HCT116 (cell line): ENCODE results near the gene GPR142. TPM values are rescaled to one million over a fixed set of nuclear protein-coding genes. Genes with fewer than 3 reads are reported as not detected.

ENCODE experiments used
- ATAC-seq: fragments of 200-7000 bp; cut with Tn5 transposase; 2 replicates; pipeline ENCODE4 v1.9.1; 2020; ENCODE audit warnings: mild to moderate bottlenecking, moderate library complexity
- BruUV-seq: library from RNA; stranded (reverse); fragments of 400-500 nt; replicated peaks from 2 replicates; lab custom pipeline; 2021; lab: Mats Ljungman, UMichigan
- CTCF ChIA-PET: fragments of 300-600 bp; sonication (Branson Sonifier 250); formaldehyde crosslinking; loops from one replicate; lab custom pipeline; 2021; ENCODE audit warnings: antibody characterized with exemption; lab: Charles Lee
- POLR2A ChIA-PET: fragments of 300-600, 350-600 bp; sonication (Branson Sonifier 250); formaldehyde crosslinking; loops from one replicate; lab custom pipeline; 2021; ENCODE audit warnings: antibody characterized with exemption; lab: Charles Lee
- RAD21 ChIA-PET, 2 experiments: fragments of 300-600 bp; sonication (Branson Sonifier 250); formaldehyde crosslinking; loops; one replicate each; lab custom pipeline; 2023; ENCODE audit warnings: low total read pairs in 2 of 2; ENCODE audit not compliant: uncharacterized antibody in 2 of 2, unreplicated experiment in 2 of 2, low non-redundant PET in 1 of 2; lab: Charles Lee
- DNase-seq: peaks from one replicate; pipeline ENCODE4 v3.0.0-alpha.2; 2010; ENCODE audit warnings: low read depth, low spot score
- H2AFZ ChIP-seq: fragments of 200-600 bp; shearing (Covaris generic), sonication (generic); 2 replicates; pipeline ENCODE4 v1.6.1; 2017; ENCODE audit warnings: low read depth, mixed run types, mixed read lengths, antibody characterized with exemption, low read length; ENCODE audit not compliant: poor library complexity, severe bottlenecking
- H3K27ac ChIP-seq: 2 replicates; pipeline ENCODE4 v1.5.1; 2012; ENCODE audit warnings: low read depth, low read length
- H3K27me3 ChIP-seq: fragments of 200-600 bp; sonication (generic); 2 replicates; pipeline ENCODE4 v1.6.1; 2016; ENCODE audit warnings: mixed run types, low read length, mixed read lengths; ENCODE audit not compliant: insufficient read depth
- H3K36me3 ChIP-seq, 2 experiments: fragments of 200-500 bp in 1 of 2; fragments of 200-600 bp in 1 of 2; sonication (Bioruptor generic) in 1 of 2; sonication (generic) in 1 of 2; 2 replicates each; pipeline versions ENCODE4 v1.5.1 to v1.6.1; 2014 to 2016; ENCODE audit warnings: low read length in 2 of 2, inconsistent platforms in 1 of 2, mixed read lengths in 1 of 2, mixed run types in 1 of 2; ENCODE audit not compliant: insufficient read depth in 2 of 2, control insufficient read depth in 1 of 2
- H3K4me1 ChIP-seq, 2 experiments: fragments of 200-600 bp in 1 of 2; sonication (generic) in 1 of 2; 2 replicates each; pipeline versions ENCODE4 v1.5.1 to v1.6.1; 2012 to 2017; ENCODE audit warnings: low read length in 2 of 2, inconsistent platforms in 1 of 2, mild to moderate bottlenecking in 1 of 2, mixed read lengths in 1 of 2, mixed run types in 1 of 2, moderate library complexity in 1 of 2; ENCODE audit not compliant: insufficient read depth in 2 of 2, control insufficient read depth in 1 of 2
- H3K4me2 ChIP-seq: fragments of 200-600 bp; sonication (generic); 2 replicates; pipeline ENCODE4 v1.6.1; 2017; ENCODE audit warnings: mixed run types, low read length, mixed read lengths
- H3K4me3 ChIP-seq, 2 experiments: fragments of 200-600 bp in 1 of 2; sonication (generic) in 1 of 2; replicated peaks in 1 of 2; 2 replicates each; pipeline ENCODE4 v1.5.1; 2011 to 2016; ENCODE audit warnings: low read length in 2 of 2, control low read depth in 1 of 2, low read depth in 1 of 2, mild to moderate bottlenecking in 1 of 2, mixed read lengths in 1 of 2, mixed run types in 1 of 2
- H3K79me2 ChIP-seq: fragments of 200-600 bp; sonication (generic); 2 replicates; pipeline ENCODE4 v1.6.1; 2017; ENCODE audit warnings: mild to moderate bottlenecking, mixed run types, low read length, moderate library complexity, mixed read lengths; ENCODE audit not compliant: insufficient read depth
- H3K9ac ChIP-seq: fragments of 200-600 bp; sonication (generic); 2 replicates; pipeline ENCODE4 v1.6.1; 2016; ENCODE audit warnings: low read length, mixed read lengths
- H3K9me2 ChIP-seq: fragments of 200-600 bp; sonication (generic), shearing (Covaris generic); 2 replicates; pipeline ENCODE4 v1.6.1; 2017; ENCODE audit warnings: mixed run types, mild to moderate bottlenecking, moderate library complexity; ENCODE audit not compliant: insufficient read depth
- H3K9me3 ChIP-seq, 2 experiments: fragments of 200-500 bp in 1 of 2; fragments of 200-600 bp in 1 of 2; sonication (Bioruptor generic) in 1 of 2; sonication (generic) in 1 of 2; 2 replicates each; pipeline ENCODE4 v1.6.1; 2014 to 2017; ENCODE audit warnings: low read length in 2 of 2, mixed read lengths in 2 of 2, inconsistent platforms in 1 of 2, low read depth in 1 of 2, mild to moderate bottlenecking in 1 of 2, mixed run types in 1 of 2, moderate library complexity in 1 of 2; ENCODE audit not compliant: control insufficient read depth in 1 of 2, insufficient read depth in 1 of 2
- H4K20me1 ChIP-seq: fragments of 200-600 bp; sonication (generic), shearing (Covaris generic); 2 replicates; pipeline ENCODE4 v1.6.1; 2017; ENCODE audit warnings: mixed run types, mild to moderate bottlenecking, moderate library complexity; ENCODE audit not compliant: insufficient read depth
- ATF3 ChIP-seq: IDR thresholded peaks from 2 replicates; pipeline ENCODE4 v1.6.1; 2012
- CBX3 ChIP-seq: IDR thresholded peaks from 2 replicates; pipeline ENCODE4 v1.6.1; 2012; ENCODE audit warnings: low read depth
- CEBPB ChIP-seq: IDR thresholded peaks from 2 replicates; pipeline ENCODE4 v1.6.1; 2012; ENCODE audit warnings: low read depth
- CTCF ChIP-seq, 3 experiments: fragments of 200-600 bp in 1 of 3; sonication (generic) in 1 of 3; IDR thresholded peaks in 2 of 3; conservative IDR thresholded peaks in 1 of 3; 2 replicates each; pipeline ENCODE4 v1.5.1; 2012 to 2017; ENCODE audit warnings: low read depth in 2 of 3, low read length in 2 of 3, antibody characterized with exemption in 1 of 3, borderline replicate concordance in 1 of 3, control low read depth in 1 of 3, mild to moderate bottlenecking in 1 of 3, mixed read lengths in 1 of 3, mixed run types in 1 of 3, moderate library complexity in 1 of 3; ENCODE audit not compliant: insufficient read depth in 1 of 3
- ELF1 ChIP-seq: IDR thresholded peaks from 2 replicates; pipeline ENCODE4 v1.6.1; 2012; ENCODE audit warnings: low read depth, borderline replicate concordance
- EZH2 ChIP-seq: fragments of 200-600 bp; sonication (generic); IDR thresholded peaks from 2 replicates; pipeline ENCODE4 v1.6.1; 2017; ENCODE audit warnings: antibody characterized with exemption, mixed run types
- EZH2phosphoT487 ChIP-seq: fragments of 200-600 bp; IDR thresholded peaks from 2 replicates; pipeline ENCODE4 v1.6.1; 2018; ENCODE audit warnings: antibody characterized with exemption, borderline replicate concordance
- FOSL1 ChIP-seq: IDR thresholded peaks from 2 replicates; pipeline ENCODE4 v1.6.1; 2012; ENCODE audit warnings: low read depth
- MAX ChIP-seq: IDR thresholded peaks from 2 replicates; pipeline ENCODE4 v1.6.1; 2012
- POLR2A ChIP-seq: IDR thresholded peaks from 2 replicates; pipeline ENCODE4 v1.7.0; 2011; ENCODE audit warnings: borderline replicate concordance; ENCODE audit not compliant: insufficient read depth, insufficient read length; ENCODE audit errors: extremely low read depth
- POLR2AphosphoS5 ChIP-seq: IDR thresholded peaks from 2 replicates; pipeline ENCODE4 v1.6.1; 2011; ENCODE audit warnings: mild to moderate bottlenecking, low read depth, low read length, moderate library complexity
- RAD21 ChIP-seq: IDR thresholded peaks from 2 replicates; pipeline ENCODE4 v1.6.1; 2012; ENCODE audit warnings: low read depth, mild to moderate bottlenecking
- REST ChIP-seq: IDR thresholded peaks from 2 replicates; pipeline ENCODE4 v1.6.1; 2012; ENCODE audit warnings: low read depth
- SP1 ChIP-seq: IDR thresholded peaks from 2 replicates; pipeline ENCODE4 v1.6.1; 2012; ENCODE audit warnings: low read depth
- SRF ChIP-seq: IDR thresholded peaks from 2 replicates; pipeline ENCODE4 v1.6.1; 2012; ENCODE audit warnings: low read depth
- TCF7L2 ChIP-seq: IDR thresholded peaks from 2 replicates; pipeline ENCODE4 v1.7.0; 2011; ENCODE audit warnings: borderline replicate concordance, inconsistent platforms; ENCODE audit not compliant: insufficient read depth, insufficient read length; ENCODE audit errors: extremely low read depth
- YY1 ChIP-seq: IDR thresholded peaks from 2 replicates; pipeline ENCODE4 v1.6.1; 2011; ENCODE audit warnings: low read length, low read depth, moderate library complexity, mild to moderate bottlenecking; ENCODE audit not compliant: insufficient replicate concordance; ENCODE audit errors: extremely low read depth
- ZFX ChIP-seq: fragments of 450-650 bp; IDR thresholded peaks from 2 replicates; pipeline ENCODE4 v1.6.1; 2017
- ZNF274 ChIP-seq: fragments of 200-500 bp; sonication (Bioruptor generic); IDR thresholded peaks from 2 replicates; pipeline ENCODE4 v1.6.1; 2014; ENCODE audit warnings: mild to moderate bottlenecking, low read depth, low read length, inconsistent platforms
- intact Hi-C: fragments of 100-400 bp; cut with micrococcal nuclease; formaldehyde crosslinking; loops from 2 replicates; pipeline ENCODE4 v1.10.0; 2022
- total RNA-seq: library from RNA; stranded (reverse); gene quantifications from one replicate; pipeline ENCODE4 v1.2.1, GENCODE V29; 2021; ENCODE audit not compliant: unreplicated experiment

The GPR142 gene
- total RNA-seq, 1 experiment from 2014 or later: not detected

- TF ChIP-seq TCF7L2: no peak
- no peak for TF ChIP-seq CTCF (IDR thresholded peaks at IDR 0.05 in 2 of 3, conservative IDR thresholded peaks at IDR 0.05 in 1 of 3; ENCODE audit: borderline replicate concordance in 1 of 3, insufficient read depth in 1 of 3, low read depth in 2 of 3, low read length in 2 of 3)
- no peak for TF ChIP-seq MAX
- TF ChIP-seq CBX3: no peak
- no peak for TF ChIP-seq CEBPB
- no peak for TF ChIP-seq RAD21
- no peak for TF ChIP-seq REST
- no peak for TF ChIP-seq SP1
- no peak for TF ChIP-seq ELF1
- no peak for TF ChIP-seq ZNF274
- TF ChIP-seq EZH2phosphoT487: no peak
- no peak for TF ChIP-seq FOSL1
- no peak for TF ChIP-seq ZFX
- no peak for TF ChIP-seq EZH2
- TF ChIP-seq POLR2A: no peak
- TF ChIP-seq POLR2AphosphoS5: no peak
- no peak for TF ChIP-seq SRF
- TF ChIP-seq YY1: no peak
- TF ChIP-seq ATF3: no peak
- TF ChIP-seq, all 23 proteins: peak for 0
- Histone ChIP-seq H3K9me2 (no peaks in the 10 kb centered on the region), H3K9me3 (no peaks in the 10 kb centered on the region), H3K4me3 (no peak overlapping the region), H3K4me1 (peaks cover 0 to 9% of the 10 kb centered on the region in 2 experiments; a peak in 2 of 4 replicates), H3K9ac (no peak overlapping the region), H3K27me3 (no peaks in the 10 kb centered on the region), H3K27ac (no peak overlapping the region), H4K20me1 (no peaks in the 10 kb centered on the region), H3K4me2 (no peak overlapping the region), H3K79me2 (no peaks in the 10 kb centered on the region), H2AFZ (no peak overlapping the region), H3K36me3 (no peaks in the 10 kb centered on the region)
- no TSS peak for BruUV-seq
- DNase-seq (no peak), ATAC-seq (no peak)
- CTCF ChIA-PET: interaction anchor here (0.5 to 1.6 kb wide), 3 partner anchors 18 to 47 kb away, joined by 3 to 4 read pairs (median 3); no protein-coding TSS in a partner anchor
- intact Hi-C loops: no loop called here
- RAD21 ChIA-PET: no interaction called here
- POLR2A ChIA-PET: no interaction called here
Observed at GRCh38 chr17:74389937-74390679, 22.8 kb downstream of the GPR142 start.
